ENCODE results near the gene ZNF750.

Gene ZNF750

DNA sequence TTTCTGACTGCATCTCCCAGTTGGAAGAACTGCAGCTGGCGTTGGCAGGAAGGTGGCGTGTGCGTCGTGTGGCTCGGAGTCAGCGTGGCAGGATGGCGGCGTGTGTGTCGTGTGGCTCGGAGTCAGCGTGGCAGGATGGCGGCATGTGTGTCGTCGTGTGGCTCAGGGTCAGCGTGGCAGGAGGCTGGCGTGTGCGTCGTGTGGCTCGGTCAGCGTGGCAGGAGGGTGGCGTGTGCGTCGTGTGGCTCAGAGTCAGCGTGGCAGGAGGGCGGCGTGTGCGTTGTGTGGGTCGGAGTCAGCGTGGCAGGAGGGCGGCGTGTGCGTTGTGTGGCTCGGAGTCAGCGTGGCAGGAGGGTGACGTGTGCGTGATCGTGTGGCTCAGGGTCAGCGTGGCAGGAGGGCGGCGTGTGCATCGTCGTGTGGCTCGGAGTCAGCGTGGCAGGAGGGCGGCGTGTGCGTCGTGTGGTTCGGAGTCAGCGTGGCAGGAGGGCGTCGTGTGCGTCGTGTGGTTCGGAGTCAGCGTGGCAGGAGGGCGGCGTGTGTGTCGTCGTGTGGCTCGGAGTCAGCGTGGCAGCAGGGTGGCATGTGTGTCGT is 38.3 kb downstream of the ZNF750 start:
- Histone ChIP-seq H3K4me3 (ENCODE audit: severe bottlenecking) (no peak overlapping the region), H3K9me3 (ENCODE audit: severe bottlenecking) (no peaks in the 10 kb centered on the region), H3K27ac (ENCODE audit: poor library complexity, severe bottlenecking) (no peak overlapping the region), H3K36me3 (ENCODE audit: low read depth) (peaks cover 17% of the 10 kb centered on the region), H3K4me1 (ENCODE audit: insufficient read depth, poor library complexity, severe bottlenecking) (no peaks in the 10 kb centered on the region), H3K27me3 (ENCODE audit: insufficient read depth, poor library complexity, severe bottlenecking) (no peaks in the 10 kb centered on the region)
- TF ChIP-seq CTCF (IDR thresholded peaks at IDR 0.05; ENCODE audit: poor library complexity, severe bottlenecking): no peak
- no peak for ATAC-seq (ENCODE audit: low read depth)
- DNase-seq (ENCODE audit: low spot score): no peak

- no peak for TF ChIP-seq CTCF (IDR thresholded peaks at IDR 0.05; ENCODE audit: poor library complexity, severe bottlenecking)
- Histone ChIP-seq H3K27ac (ENCODE audit: poor library complexity, severe bottlenecking) (no peak overlapping the region), H3K4me3 (ENCODE audit: severe bottlenecking) (no peak overlapping the region), H3K27me3 (ENCODE audit: insufficient read depth, poor library complexity, severe bottlenecking) (no peaks in the 10 kb centered on the region), H3K4me1 (ENCODE audit: insufficient read depth, poor library complexity, severe bottlenecking) (no peaks in the 10 kb centered on the region), H3K9me3 (ENCODE audit: severe bottlenecking) (no peaks in the 10 kb centered on the region), H3K36me3 (ENCODE audit: low read depth) (peaks cover 23% of the 10 kb centered on the region)
- ATAC-seq (ENCODE audit: low read depth) (no peak), DNase-seq (ENCODE audit: low spot score) (no peak)
Measured at GRCh38 chr17:82800885-82801284, 38.9 kb downstream of the ZNF750 start.

DNA sequence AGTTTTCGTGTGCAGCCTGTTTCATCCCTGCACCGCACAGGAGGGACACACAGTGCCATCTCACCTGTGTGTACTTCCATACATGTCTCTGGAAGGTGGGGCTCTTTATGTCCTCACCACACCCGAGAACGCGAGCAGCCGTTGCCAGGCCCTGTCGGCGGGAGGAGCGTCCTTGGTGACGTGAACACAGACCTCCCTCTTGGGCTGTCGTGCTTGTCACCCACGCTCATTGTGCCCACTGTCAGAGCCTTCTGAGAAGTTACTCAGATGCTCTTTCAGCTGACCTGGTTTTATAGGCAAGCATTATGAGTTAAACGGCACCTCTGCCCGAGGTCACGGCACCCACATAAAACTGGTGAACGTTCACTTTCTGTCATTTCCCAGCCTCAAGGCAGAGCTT is 40.2 kb downstream of the ZNF750 start:
- TF ChIP-seq CTCF (IDR thresholded peaks at IDR 0.05; ENCODE audit: poor library complexity, severe bottlenecking): no peak
- ATAC-seq (ENCODE audit: low read depth) (no peak), DNase-seq (ENCODE audit: low spot score) (no peak)
- no peaks in the 10 kb centered on the region for H3K27me3 ChIP-seq (ENCODE audit: insufficient read depth, poor library complexity, severe bottlenecking)
- no peaks in the 10 kb centered on the region for H3K9me3 ChIP-seq (ENCODE audit: severe bottlenecking)
- H3K36me3 ChIP-seq (ENCODE audit: low read depth): peaks cover 24% of the 10 kb centered on the region
- no peak overlapping the region for H3K27ac ChIP-seq (ENCODE audit: poor library complexity, severe bottlenecking)
- H3K4me3 ChIP-seq (ENCODE audit: severe bottlenecking): no peak overlapping the region
- no peaks in the 10 kb centered on the region for H3K4me1 ChIP-seq (ENCODE audit: insufficient read depth, poor library complexity, severe bottlenecking)

GRCh38 chr17:82798752-82799151 is 41.1 kb downstream of the ZNF750 start:
- Histone ChIP-seq H3K4me3 (ENCODE audit: severe bottlenecking) (no peak overlapping the region), H3K27me3 (ENCODE audit: insufficient read depth, poor library complexity, severe bottlenecking) (no peaks in the 10 kb centered on the region), H3K4me1 (ENCODE audit: insufficient read depth, poor library complexity, severe bottlenecking) (no peaks in the 10 kb centered on the region), H3K9me3 (ENCODE audit: severe bottlenecking) (no peaks in the 10 kb centered on the region), H3K36me3 (ENCODE audit: low read depth) (peaks cover 24% of the 10 kb centered on the region), H3K27ac (ENCODE audit: poor library complexity, severe bottlenecking) (no peak overlapping the region)
- ATAC-seq (ENCODE audit: low read depth) (no peak), DNase-seq (ENCODE audit: low spot score) (no peak)
- TF ChIP-seq CTCF (IDR thresholded peaks at IDR 0.05; ENCODE audit: poor library complexity, severe bottlenecking): no peak

GRCh38 chr17:82797061-82797460 is 42.8 kb downstream of the ZNF750 start:
- H3K36me3 ChIP-seq (ENCODE audit: low read depth): peaks cover 24% of the 10 kb centered on the region
- DNase-seq (ENCODE audit: low spot score) (no peak), ATAC-seq (ENCODE audit: low read depth) (no peak)
- no peak overlapping the region for H3K27ac ChIP-seq (ENCODE audit: poor library complexity, severe bottlenecking)
- no peaks in the 10 kb centered on the region for H3K9me3 ChIP-seq (ENCODE audit: severe bottlenecking)
- no peak overlapping the region for H3K4me3 ChIP-seq (ENCODE audit: severe bottlenecking)
- H3K4me1 ChIP-seq (ENCODE audit: insufficient read depth, poor library complexity, severe bottlenecking): no peaks in the 10 kb centered on the region
- no peak for TF ChIP-seq CTCF (IDR thresholded peaks at IDR 0.05; ENCODE audit: poor library complexity, severe bottlenecking)
- H3K27me3 ChIP-seq (ENCODE audit: insufficient read depth, poor library complexity, severe bottlenecking): no peaks in the 10 kb centered on the region

Data from RWPE2 (cell line).